ENCODE results near the gene PSMB9.

GRCh38 chr6:32847004-32847403 is 7.0 kb upstream of the PSMB9 start:
- TF ChIP-seq, protein P1, sequence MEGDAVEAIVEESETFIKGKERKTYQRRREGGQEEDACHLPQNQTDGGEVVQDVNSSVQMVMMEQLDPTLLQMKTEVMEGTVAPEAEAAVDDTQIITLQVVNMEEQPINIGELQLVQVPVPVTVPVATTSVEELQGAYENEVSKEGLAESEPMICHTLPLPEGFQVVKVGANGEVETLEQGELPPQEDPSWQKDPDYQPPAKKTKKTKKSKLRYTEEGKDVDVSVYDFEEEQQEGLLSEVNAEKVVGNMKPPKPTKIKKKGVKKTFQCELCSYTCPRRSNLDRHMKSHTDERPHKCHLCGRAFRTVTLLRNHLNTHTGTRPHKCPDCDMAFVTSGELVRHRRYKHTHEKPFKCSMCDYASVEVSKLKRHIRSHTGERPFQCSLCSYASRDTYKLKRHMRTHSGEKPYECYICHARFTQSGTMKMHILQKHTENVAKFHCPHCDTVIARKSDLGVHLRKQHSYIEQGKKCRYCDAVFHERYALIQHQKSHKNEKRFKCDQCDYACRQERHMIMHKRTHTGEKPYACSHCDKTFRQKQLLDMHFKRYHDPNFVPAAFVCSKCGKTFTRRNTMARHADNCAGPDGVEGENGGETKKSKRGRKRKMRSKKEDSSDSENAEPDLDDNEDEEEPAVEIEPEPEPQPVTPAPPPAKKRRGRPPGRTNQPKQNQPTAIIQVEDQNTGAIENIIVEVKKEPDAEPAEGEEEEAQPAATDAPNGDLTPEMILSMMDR (IDR thresholded peaks at IDR 0.05; ENCODE audit: low read length), result no peak
- TF ChIP-seq EZH2 (IDR thresholded peaks at IDR 0.05; ENCODE audit: borderline replicate concordance, low read length), result no peak
